SIG-M5 (cell line): ENCODE results near the gene WFIKKN2.
"Not testable (repeated sequence)": the region's sequence is repeated elsewhere in the genome, so short reads cannot be mapped to it uniquely, and the experiment has no call there.

Experiments
- DNase-seq: peaks from one replicate; lab custom pipeline; 2025; lab: John Stamatoyannopoulos, UW

The WFIKKN2 gene

DNA sequence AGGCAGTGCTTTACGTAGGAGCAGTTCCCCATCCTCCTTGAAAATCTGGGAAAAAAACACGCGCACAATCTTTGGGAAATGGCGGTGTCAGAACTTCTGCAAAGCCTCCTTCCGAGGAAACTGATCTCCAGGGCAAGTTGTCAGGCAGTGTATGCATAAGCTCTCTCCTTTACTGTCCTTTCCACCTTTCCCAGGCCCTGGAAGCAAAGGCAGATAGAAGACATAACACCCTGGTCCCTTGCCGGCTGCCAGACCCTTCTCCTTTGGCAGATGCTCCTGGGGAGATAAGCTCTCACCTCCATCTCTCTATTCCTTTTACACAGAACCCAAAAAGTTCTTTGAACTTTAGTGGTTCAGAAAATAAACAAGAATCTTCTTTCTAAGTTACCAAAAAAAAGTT lies 18.4 kb downstream of the WFIKKN2 start:
- DNase-seq = no peak

DNA sequence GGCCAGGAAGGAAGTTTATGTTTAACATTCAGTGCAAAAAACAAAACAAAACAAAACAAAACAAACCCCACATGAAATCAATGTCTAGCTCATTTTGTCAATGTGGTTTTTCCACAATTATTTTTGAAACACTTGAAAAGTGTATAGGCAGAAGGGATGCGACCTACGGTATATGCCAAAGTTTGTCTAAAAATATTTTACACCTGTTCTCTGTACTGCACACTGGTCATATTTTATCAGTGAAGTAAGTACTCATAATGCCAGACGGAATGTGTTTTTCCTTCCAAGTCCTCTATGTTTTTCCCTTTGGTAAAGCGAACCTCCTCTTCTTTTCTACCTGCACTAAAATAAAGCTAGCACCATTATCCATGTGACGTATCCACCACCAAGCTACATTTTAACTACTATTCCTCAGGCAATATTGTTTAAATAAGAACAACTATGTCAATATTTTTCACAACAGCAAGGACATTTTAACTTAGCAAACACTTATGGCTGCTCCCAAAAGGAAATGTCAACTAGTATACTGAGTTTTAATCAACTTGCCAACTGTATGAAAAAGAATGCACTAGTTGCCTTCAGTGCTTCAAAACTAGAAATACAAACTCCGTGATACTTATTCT lies 20.4 kb downstream of the WFIKKN2 start:
- DNase-seq = no peak

- no peak for DNase-seq
Measured at GRCh38 chr17:50856431-50856830, 21.0 kb downstream of the WFIKKN2 start.

DNA sequence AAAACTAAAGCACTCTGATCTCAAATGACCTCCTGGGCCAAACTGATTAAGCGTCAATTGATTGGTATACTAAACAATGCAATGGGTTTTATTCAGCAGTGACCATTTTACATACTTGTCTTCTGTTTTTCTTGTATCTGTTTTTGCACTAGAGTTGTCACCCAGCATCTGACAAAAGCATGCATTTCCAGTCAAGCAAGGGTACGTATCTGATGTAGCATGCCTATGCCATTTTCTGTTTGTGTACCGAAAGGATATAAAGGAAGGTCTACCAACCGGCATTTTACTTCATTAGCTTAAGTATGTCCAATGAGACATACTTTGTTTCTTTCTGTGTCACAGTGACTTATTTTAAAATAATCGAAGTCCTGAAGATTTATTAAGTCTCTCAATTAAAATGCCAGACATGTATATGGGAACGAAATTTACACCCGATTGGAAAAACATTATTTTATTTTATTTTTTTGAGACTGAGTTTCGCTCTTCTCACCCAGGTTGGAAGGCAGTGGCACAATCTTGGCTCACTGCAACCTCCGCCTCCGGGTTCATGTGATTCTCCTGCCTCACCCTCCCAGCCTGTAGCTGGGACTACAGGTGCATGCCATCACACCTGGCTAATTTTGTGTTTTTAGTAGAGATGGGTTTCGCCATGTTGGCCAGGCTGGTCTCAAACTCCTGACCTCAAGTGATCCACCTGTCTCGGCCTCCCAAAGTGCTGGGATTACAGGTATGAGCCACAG lies 23.3 kb downstream of the WFIKKN2 start:
- DNase-seq = no peak

DNA sequence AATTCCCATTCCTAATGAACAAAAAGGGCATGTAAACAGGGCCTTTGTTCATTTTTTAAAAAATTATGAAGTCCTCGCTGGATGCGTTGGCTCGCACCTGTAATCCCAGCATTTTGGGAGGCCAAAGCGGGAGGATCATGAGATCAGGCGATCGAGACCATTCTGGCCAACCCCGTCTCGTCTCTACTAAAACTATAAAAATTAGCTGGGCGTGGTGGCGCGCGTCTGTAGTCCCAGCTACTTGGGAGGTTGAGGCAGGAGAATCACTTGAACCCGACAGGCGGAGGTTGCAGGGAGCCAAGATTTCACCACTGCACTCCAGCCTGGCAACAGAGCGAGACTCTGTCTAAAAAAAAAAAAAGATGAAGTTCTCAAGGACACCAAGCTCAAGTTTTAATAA lies 24.3 kb downstream of the WFIKKN2 start:
- not testable (repeated sequence) for DNase-seq

GRCh38 chr17:50861334-50861676 lies 25.9 kb downstream of the WFIKKN2 start:
- no peak for DNase-seq

DNA sequence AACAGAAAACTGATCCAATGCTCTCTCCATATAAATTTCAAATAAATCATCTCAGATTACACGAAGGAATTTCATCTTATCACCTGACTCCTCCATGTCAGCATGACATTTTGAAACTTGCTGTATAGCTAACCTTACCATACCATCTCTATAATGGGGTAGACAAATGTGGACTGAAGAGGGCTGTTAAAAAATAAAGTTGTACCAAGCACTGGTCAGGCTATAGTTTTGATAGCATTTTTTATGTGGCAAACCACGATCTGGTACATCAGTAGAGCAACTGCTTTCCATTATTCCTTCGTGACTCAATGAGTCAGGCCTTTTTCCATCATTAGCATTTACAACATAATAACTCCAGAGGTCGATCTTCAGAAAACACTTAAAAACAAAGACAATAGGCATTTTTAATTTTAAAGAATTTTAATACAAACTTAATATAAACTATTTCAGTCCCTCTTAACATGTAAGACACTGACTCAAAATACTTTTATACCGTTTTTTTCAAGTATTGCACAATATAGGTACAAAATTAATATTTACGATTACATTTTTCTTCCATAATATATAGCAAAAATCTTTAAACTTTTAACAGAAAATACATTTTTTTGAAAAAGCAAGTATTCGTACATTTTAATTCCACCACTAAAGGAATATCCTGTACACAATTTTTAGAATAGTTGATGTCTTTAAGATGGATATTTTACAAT lies 26.6 kb downstream of the WFIKKN2 start:
- DNase-seq = no peak

DNA sequence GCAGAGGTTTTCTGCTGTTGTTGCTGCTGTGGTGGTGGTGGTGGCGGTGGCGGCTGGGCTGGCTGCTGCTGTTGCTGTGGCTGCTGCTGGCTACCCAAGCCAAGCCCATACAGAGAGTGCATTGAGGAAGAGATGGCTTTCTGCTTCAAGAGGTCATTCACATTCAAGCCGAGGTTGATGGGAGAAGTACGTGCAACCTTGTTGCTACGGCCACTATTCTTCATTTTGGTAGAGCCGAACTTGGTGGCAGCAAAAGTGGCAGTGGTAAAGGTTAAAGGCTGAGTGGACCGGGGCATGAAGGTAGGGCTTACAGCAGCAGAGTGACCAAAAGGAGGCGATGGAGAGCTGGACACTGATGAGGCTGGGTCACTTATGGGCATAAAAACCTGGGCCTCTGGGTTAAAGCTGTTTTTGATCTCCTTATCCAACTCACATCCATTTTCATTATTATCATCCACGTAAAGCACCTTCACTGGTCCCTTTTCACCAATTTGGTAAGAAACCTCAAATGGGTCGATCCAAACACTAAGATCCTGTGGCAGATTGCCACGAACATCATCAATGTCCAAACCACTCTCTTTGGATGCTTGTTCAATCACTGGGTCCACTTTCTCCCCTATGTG lies 27.9 kb downstream of the WFIKKN2 start:
- no peak for DNase-seq

GRCh38 chr17:50863931-50864330 lies 28.5 kb downstream of the WFIKKN2 start:
- no peak for DNase-seq

GRCh38 chr17:50864747-50865059 lies 29.3 kb downstream of the WFIKKN2 start:
- DNase-seq = no peak

DNA sequence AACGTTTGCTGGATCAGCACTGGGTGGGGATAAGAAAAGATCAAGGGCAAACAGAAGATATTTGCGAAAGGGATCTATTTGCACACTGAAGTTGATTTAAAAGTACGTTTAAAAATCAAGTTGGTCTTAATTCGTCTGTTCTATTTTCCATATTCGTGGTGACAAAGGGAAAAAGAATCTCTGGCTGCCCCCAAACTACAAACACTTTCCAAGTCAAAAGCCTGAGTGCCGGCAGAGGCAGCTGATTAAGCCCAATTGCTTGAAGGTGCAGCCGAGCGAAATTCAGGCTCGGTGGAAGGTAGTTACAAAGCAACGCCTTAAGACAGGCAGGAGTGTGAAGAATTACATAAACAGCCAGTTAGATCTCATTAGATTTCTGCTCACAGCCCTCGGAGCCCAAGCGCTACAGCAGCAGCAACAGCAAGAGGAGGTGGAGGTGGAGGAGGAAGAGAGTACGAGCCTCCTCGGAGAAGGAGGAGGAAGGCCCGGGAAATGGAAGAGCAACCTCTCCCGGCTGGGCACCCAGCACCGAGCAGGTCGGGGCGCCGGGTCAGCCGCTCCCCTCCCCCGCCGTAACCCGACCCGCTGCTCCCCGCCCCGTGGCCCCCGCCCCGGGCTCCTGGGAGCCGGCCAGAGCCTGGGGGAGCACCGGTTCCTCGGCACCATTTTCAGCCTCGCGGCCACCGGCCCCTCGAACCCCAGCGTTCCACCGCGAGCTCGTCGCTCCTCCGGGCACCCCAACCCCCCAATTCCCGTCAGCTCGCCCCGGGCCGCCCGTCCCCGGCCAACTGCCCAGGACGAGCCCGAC lies 29.9 kb downstream of the WFIKKN2 start:
- no peak for DNase-seq

- DNase-seq = no peak
Measured at GRCh38 chr17:50865868-50866260, 30.5 kb downstream of the WFIKKN2 start.

GRCh38 chr17:50866261-50866949 lies 31.0 kb downstream of the WFIKKN2 start, which contains the start of gene TOB1:
Gene TOB1 (minus strand): TSS chr17:50866354. CDS start chr17:50864017, 2,337 bp downstream.
- DNase-seq = peak; percentile 88

DNA sequence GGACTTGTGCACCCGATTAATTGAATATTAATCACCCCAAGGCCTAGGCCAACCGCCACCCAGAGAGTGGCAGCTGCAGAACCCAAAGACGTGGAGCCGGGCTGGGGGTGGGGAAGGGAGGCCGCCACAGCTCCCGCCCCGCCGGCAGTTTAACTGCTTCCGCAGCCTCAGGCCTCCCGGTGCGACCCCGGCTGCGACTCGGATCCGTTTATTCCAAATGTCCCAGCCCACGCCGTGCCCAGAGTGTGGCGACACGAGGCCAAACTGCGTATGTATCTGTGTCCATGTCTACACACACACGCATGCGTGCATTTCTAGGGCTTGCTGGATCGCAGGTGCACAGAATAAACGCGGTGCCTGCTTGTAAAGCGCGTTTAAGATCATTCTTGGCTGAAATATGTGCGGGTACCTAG lies 31.6 kb downstream of the WFIKKN2 start:
- no peak for DNase-seq

- peak; percentile 81 for DNase-seq
Measured at GRCh38 chr17:50867363-50868139, 32.2 kb downstream of the WFIKKN2 start.

DNA sequence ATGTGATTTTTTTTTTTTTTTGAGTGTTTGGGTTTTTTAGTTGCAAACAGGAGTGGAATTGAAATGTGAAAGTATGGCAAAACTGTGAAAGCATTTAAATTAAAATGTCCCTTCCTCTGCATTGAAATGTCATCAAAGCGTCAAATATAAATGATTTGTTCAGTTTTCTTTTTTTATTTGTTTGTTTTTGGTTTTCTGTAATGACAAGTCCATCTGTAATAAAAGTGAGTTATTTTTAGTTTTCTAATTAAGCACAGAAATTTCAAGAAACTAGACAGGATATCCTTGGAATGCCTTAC lies 32.7 kb downstream of the WFIKKN2 start:
- DNase-seq = no peak

GRCh38 chr17:50868602-50869001 lies 33.2 kb downstream of the WFIKKN2 start:
- DNase-seq = no peak

- DNase-seq = no peak
Measured at GRCh38 chr17:50871364-50871763, 36.0 kb downstream of the WFIKKN2 start.

DNA sequence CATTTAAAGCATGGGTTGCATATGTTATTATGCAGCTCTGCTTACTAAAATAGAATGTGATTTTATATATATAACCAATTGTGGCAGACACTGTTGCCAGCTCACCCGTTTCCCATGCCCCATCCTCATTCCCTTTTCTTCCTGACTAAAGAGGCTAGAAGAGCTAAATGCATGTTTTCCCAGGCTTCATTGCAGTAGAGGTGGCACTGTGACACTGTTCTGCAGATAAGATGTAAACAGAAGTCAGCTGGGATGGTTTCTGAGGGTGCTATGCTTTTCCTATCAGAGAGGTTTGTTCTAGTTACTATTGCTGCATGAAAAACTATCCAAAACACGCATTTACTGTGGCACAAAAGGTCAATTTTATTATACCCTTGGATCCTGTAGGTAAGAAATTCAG lies 36.5 kb downstream of the WFIKKN2 start:
- DNase-seq = no peak

GRCh38 chr17:50872710-50873424 lies 37.5 kb downstream of the WFIKKN2 start:
- DNase-seq = no peak
